Measurements from ENCODE around the gene ZCCHC13.
"Not testable (repeated sequence)": the region's sequence is repeated elsewhere in the genome, so short reads cannot be mapped to it uniquely, and the experiment has no call there.

The ZCCHC13 gene

GRCh38 chrX:74286950-74287740 is 16.8 kb upstream of the ZCCHC13 start:
- 93 to 100% methylated on average over 3 of the region's 5 CpGs for WGBS, 2 experiments (ENCODE audit: insufficient coverage in 2 of 2)

GRCh38 chrX:74291577-74291963 is 12.4 kb upstream of the ZCCHC13 start:
- peak overlapping the region; percentile 64 for H3K4me3 ChIP-seq (ENCODE audit: extremely low read depth, insufficient read depth, low read length, poor library complexity, severe bottlenecking)
- H3K27ac ChIP-seq (ENCODE audit: low read depth, low read length, severe bottlenecking) = peak overlapping the region; percentile 95
- no CpG with 5 or more reads among the region's 6 CpGs for WGBS, 2 experiments (ENCODE audit: insufficient coverage in 2 of 2)
- H3K9me3 ChIP-seq (ENCODE audit: control insufficient read depth, low read length) = no peaks in the 10 kb centered on the region
- no peaks in the 10 kb centered on the region for H3K4me1 ChIP-seq (ENCODE audit: control insufficient read depth, insufficient read depth, low read length, poor library complexity, severe bottlenecking)
- H3K36me3 ChIP-seq (ENCODE audit: control insufficient read depth, insufficient read depth, low read length) = peaks cover 26% of the 10 kb centered on the region

More at GRCh38 chrX:74286950-74287740, 16.8 kb upstream of the ZCCHC13 start:
- Histone ChIP-seq H3K4me3 (ENCODE audit: extremely low read depth, insufficient read depth, low read length, poor library complexity, severe bottlenecking) (no peak overlapping the region), H3K9me3 (ENCODE audit: control insufficient read depth, low read length) (no peaks in the 10 kb centered on the region), H3K36me3 (ENCODE audit: control insufficient read depth, insufficient read depth, low read length) (peaks cover 50% of the 10 kb centered on the region), H3K4me1 (ENCODE audit: control insufficient read depth, insufficient read depth, low read length, poor library complexity, severe bottlenecking) (no peaks in the 10 kb centered on the region), H3K27ac (ENCODE audit: low read depth, low read length, severe bottlenecking) (no peak overlapping the region)

- WGBS, 2 experiments (ENCODE audit: insufficient coverage in 2 of 2) = 0 to 1% methylated on average over 7 to 21 of the region's 42 CpGs
- Histone ChIP-seq H3K36me3 (ENCODE audit: control insufficient read depth, insufficient read depth, low read length) (peaks cover 20% of the 10 kb centered on the region), H3K4me1 (ENCODE audit: control insufficient read depth, insufficient read depth, low read length, poor library complexity, severe bottlenecking) (no peaks in the 10 kb centered on the region), H3K4me3 (ENCODE audit: extremely low read depth, insufficient read depth, low read length, poor library complexity, severe bottlenecking) (peak overlapping the region; percentile 64), H3K9me3 (ENCODE audit: control insufficient read depth, low read length) (no peaks in the 10 kb centered on the region), H3K27ac (ENCODE audit: low read depth, low read length, severe bottlenecking) (peak overlapping the region; percentile 95)
Measured at GRCh38 chrX:74291964-74292807, 11.8 kb upstream of the ZCCHC13 start.

- H3K4me1 ChIP-seq (ENCODE audit: control insufficient read depth, insufficient read depth, low read length, poor library complexity, severe bottlenecking) = no peaks in the 10 kb centered on the region
- H3K36me3 ChIP-seq (ENCODE audit: control insufficient read depth, insufficient read depth, low read length) = peaks cover 16% of the 10 kb centered on the region
- WGBS, 2 experiments (ENCODE audit: insufficient coverage in 2 of 2) = 0% methylated on average over 2 of the region's 9 CpGs
- peak overlapping the region; percentile 95 for H3K27ac ChIP-seq (ENCODE audit: low read depth, low read length, severe bottlenecking)
- peak overlapping the region; percentile 64 for H3K4me3 ChIP-seq (ENCODE audit: extremely low read depth, insufficient read depth, low read length, poor library complexity, severe bottlenecking)
- H3K9me3 ChIP-seq (ENCODE audit: control insufficient read depth, low read length) = no peaks in the 10 kb centered on the region
Measured at GRCh38 chrX:74292808-74293123, 11.2 kb upstream of the ZCCHC13 start.

- 0% methylated on average over 4 to 7 of the region's 25 CpGs for WGBS, 2 experiments (ENCODE audit: insufficient coverage in 2 of 2)
- peaks cover 11% of the 10 kb centered on the region for H3K36me3 ChIP-seq (ENCODE audit: control insufficient read depth, insufficient read depth, low read length)
- H3K4me3 ChIP-seq (ENCODE audit: extremely low read depth, insufficient read depth, low read length, poor library complexity, severe bottlenecking) = peak overlapping the region; percentile 64
- no peaks in the 10 kb centered on the region for H3K4me1 ChIP-seq (ENCODE audit: control insufficient read depth, insufficient read depth, low read length, poor library complexity, severe bottlenecking)
- peak overlapping the region; percentile 95 for H3K27ac ChIP-seq (ENCODE audit: low read depth, low read length, severe bottlenecking)
- no peaks in the 10 kb centered on the region for H3K9me3 ChIP-seq (ENCODE audit: control insufficient read depth, low read length)
Measured at GRCh38 chrX:74293343-74293946, 10.5 kb upstream of the ZCCHC13 start.

- Histone ChIP-seq H3K9me3 (ENCODE audit: control insufficient read depth, low read length) (no peaks in the 10 kb centered on the region), H3K27ac (ENCODE audit: low read depth, low read length, severe bottlenecking) (no peak overlapping the region), H3K4me3 (ENCODE audit: extremely low read depth, insufficient read depth, low read length, poor library complexity, severe bottlenecking) (no peak overlapping the region), H3K36me3 (ENCODE audit: control insufficient read depth, insufficient read depth, low read length) (peaks cover 5% of the 10 kb centered on the region), H3K4me1 (ENCODE audit: control insufficient read depth, insufficient read depth, low read length, poor library complexity, severe bottlenecking) (no peaks in the 10 kb centered on the region)
- WGBS, 2 experiments (ENCODE audit: insufficient coverage in 2 of 2) = no CpG with 5 or more reads among the region's 3 CpGs
Measured at GRCh38 chrX:74295101-74295500, 8.9 kb upstream of the ZCCHC13 start.

GRCh38 chrX:74297766-74298165 is 6.2 kb upstream of the ZCCHC13 start:
- Histone ChIP-seq H3K4me1 (ENCODE audit: control insufficient read depth, insufficient read depth, low read length, poor library complexity, severe bottlenecking) (no peaks in the 10 kb centered on the region), H3K36me3 (ENCODE audit: control insufficient read depth, insufficient read depth, low read length) (no peaks in the 10 kb centered on the region), H3K27ac (ENCODE audit: low read depth, low read length, severe bottlenecking) (no peak overlapping the region), H3K9me3 (ENCODE audit: control insufficient read depth, low read length) (no peaks in the 10 kb centered on the region), H3K4me3 (ENCODE audit: extremely low read depth, insufficient read depth, low read length, poor library complexity, severe bottlenecking) (no peak overlapping the region)
- WGBS, 2 experiments (ENCODE audit: insufficient coverage in 2 of 2) = 88% methylated on average over 1 of the region's 4 CpGs; no CpG with 5 or more reads in 1 of the 2 experiments

- Histone ChIP-seq H3K36me3 (ENCODE audit: control insufficient read depth, insufficient read depth, low read length) (no peaks in the 10 kb centered on the region), H3K27ac (ENCODE audit: low read depth, low read length, severe bottlenecking) (no peak overlapping the region), H3K4me1 (ENCODE audit: control insufficient read depth, insufficient read depth, low read length, poor library complexity, severe bottlenecking) (no peaks in the 10 kb centered on the region), H3K9me3 (ENCODE audit: control insufficient read depth, low read length) (no peaks in the 10 kb centered on the region), H3K4me3 (ENCODE audit: extremely low read depth, insufficient read depth, low read length, poor library complexity, severe bottlenecking) (no peak overlapping the region)
- no CpG with 5 or more reads among the region's 4 CpGs for WGBS, 2 experiments (ENCODE audit: insufficient coverage in 2 of 2)
Measured at GRCh38 chrX:74300869-74301268, 3.1 kb upstream of the ZCCHC13 start.

- Histone ChIP-seq H3K27ac (ENCODE audit: low read depth, low read length, severe bottlenecking) (no peak overlapping the region), H3K4me3 (ENCODE audit: extremely low read depth, insufficient read depth, low read length, poor library complexity, severe bottlenecking) (no peak overlapping the region), H3K36me3 (ENCODE audit: control insufficient read depth, insufficient read depth, low read length) (no peaks in the 10 kb centered on the region), H3K9me3 (ENCODE audit: control insufficient read depth, low read length) (no peaks in the 10 kb centered on the region), H3K4me1 (ENCODE audit: control insufficient read depth, insufficient read depth, low read length, poor library complexity, severe bottlenecking) (no peaks in the 10 kb centered on the region)
- no CpG with 5 or more reads among the region's 4 CpGs for whole genome bisulfite sequencing, 2 experiments (ENCODE audit: insufficient coverage in 2 of 2)
Measured at GRCh38 chrX:74318672-74319071, 14.7 kb downstream of the ZCCHC13 start.

- not testable (repeated sequence) for H3K27ac ChIP-seq (ENCODE audit: low read depth, low read length, severe bottlenecking); H3K4me1 ChIP-seq (ENCODE audit: control insufficient read depth, insufficient read depth, low read length, poor library complexity, severe bottlenecking); H3K36me3 ChIP-seq (ENCODE audit: control insufficient read depth, insufficient read depth, low read length); H3K4me3 ChIP-seq (ENCODE audit: extremely low read depth, insufficient read depth, low read length, poor library complexity, severe bottlenecking); H3K9me3 ChIP-seq (ENCODE audit: control insufficient read depth, low read length)
- WGBS, 2 experiments (ENCODE audit: insufficient coverage in 2 of 2) = 60% methylated on average over 1 of the region's 2 CpGs; no CpG with 5 or more reads in 1 of the 2 experiments
Measured at GRCh38 chrX:74319321-74319720, 15.3 kb downstream of the ZCCHC13 start.

All from mesodermal cell (in vitro differentiated cells).